ENCODE measurements around the gene FANCE. TPM values are rescaled to one million over a fixed set of nuclear protein-coding genes. Genes with fewer than 3 reads are reported as not detected.

The FANCE gene
- total RNA-seq, 1 experiment from 2014 or later: 6.9 TPM

DNA sequence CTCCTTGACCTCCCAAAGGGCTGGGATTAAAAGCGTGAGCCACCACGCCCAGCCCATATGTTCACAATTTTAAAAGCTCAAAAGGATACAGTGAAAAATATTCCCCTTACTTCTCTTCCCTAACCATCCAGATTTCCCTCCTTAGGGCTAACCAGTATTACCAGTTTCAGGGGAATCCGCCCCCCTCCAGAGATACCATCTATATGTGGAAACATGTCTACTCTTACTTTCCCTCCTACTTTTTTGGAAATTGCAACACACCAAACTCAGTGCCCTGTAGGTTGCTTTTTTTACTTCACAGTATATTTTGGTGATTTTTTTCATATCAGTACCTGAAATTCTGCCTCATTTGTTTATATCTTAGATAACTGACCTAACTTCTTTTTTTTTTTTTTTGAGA, 9.1 kb downstream of the FANCE start:
- peak; percentile 43 to 80 for DNase-seq
- Histone ChIP-seq H3K36me3 (ENCODE audit: low read depth) (no peaks in the 10 kb centered on the region), H4K20me1 (ENCODE audit: insufficient read depth) (no peaks in the 10 kb centered on the region), H3K27me3 (ENCODE audit: insufficient read depth, low read depth) (no peaks in the 10 kb centered on the region), H3K9me2 (ENCODE audit: insufficient read depth) (no peaks in the 10 kb centered on the region), H3K4me1 (replicated peaks; ENCODE audit: insufficient read depth) (peaks cover 16% of the 10 kb centered on the region), H3K79me2 (ENCODE audit: low read depth) (no peaks in the 10 kb centered on the region), H3K4me3 (no peak overlapping the region), H3K27ac (peak overlapping the region; percentile 46; the same call in 1 of the 2 replicates), H2AFZ (no peak overlapping the region), H3K9me3 (ENCODE audit: insufficient read depth, low read depth) (no peaks in the 10 kb centered on the region), H3K4me2 (peak overlapping the region; percentile 46), H3F3A (ENCODE audit: insufficient read depth, low read depth) (peaks cover 16% of the 10 kb centered on the region)
- intact Hi-C loops (cut with micrococcal nuclease; ENCODE audit: unreplicated experiment): loop anchor here (10.0 kb wide), 1 partner anchor 274 kb away; the partner anchor contains the start of gene ARMC12
- BruUV-seq (replicated peaks): no TSS peak
- CTCF ChIA-PET: interaction anchor here (0.6 to 0.7 kb wide), 2 partner anchors 89 to 120 kb away, joined by 3 read pairs; no protein-coding TSS in a partner anchor
- TF ChIP-seq, protein P1, sequence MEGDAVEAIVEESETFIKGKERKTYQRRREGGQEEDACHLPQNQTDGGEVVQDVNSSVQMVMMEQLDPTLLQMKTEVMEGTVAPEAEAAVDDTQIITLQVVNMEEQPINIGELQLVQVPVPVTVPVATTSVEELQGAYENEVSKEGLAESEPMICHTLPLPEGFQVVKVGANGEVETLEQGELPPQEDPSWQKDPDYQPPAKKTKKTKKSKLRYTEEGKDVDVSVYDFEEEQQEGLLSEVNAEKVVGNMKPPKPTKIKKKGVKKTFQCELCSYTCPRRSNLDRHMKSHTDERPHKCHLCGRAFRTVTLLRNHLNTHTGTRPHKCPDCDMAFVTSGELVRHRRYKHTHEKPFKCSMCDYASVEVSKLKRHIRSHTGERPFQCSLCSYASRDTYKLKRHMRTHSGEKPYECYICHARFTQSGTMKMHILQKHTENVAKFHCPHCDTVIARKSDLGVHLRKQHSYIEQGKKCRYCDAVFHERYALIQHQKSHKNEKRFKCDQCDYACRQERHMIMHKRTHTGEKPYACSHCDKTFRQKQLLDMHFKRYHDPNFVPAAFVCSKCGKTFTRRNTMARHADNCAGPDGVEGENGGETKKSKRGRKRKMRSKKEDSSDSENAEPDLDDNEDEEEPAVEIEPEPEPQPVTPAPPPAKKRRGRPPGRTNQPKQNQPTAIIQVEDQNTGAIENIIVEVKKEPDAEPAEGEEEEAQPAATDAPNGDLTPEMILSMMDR (conservative IDR thresholded peaks at IDR 0.05): no peak
- no peak for TF ChIP-seq EZH2 (IDR thresholded peaks at IDR 0.05; ENCODE audit: low read depth)
- POLR2A ChIA-PET (ENCODE audit: unreplicated experiment): no interaction called here

DNA sequence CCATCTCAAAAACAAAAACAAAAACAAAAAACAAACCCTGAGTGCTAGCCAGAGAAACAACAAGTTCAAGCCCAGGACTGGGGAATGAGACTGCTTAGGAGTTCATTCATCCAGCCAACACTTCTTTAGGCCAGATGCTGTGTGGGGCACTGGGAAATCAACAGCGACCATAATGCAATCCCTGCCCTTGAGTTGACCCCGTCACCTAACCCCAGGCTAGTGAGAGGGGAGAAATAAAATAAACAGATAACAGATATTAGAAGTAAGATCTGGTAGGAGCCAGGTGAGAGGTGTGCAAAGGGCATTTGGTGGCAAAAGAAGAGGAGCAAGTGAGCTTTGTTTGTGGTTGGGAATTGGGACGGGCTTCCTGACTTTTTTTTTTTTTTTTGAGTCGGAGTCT, 11.2 kb downstream of the FANCE start:
- BruUV-seq (replicated peaks): no TSS peak
- CTCF ChIA-PET: no interaction called here
- POLR2A ChIA-PET (ENCODE audit: unreplicated experiment): interaction anchor here (0.6 kb wide), 2 partner anchors 10 to 254 kb away, joined by 13 to 26 read pairs; no protein-coding TSS in a partner anchor

DNA sequence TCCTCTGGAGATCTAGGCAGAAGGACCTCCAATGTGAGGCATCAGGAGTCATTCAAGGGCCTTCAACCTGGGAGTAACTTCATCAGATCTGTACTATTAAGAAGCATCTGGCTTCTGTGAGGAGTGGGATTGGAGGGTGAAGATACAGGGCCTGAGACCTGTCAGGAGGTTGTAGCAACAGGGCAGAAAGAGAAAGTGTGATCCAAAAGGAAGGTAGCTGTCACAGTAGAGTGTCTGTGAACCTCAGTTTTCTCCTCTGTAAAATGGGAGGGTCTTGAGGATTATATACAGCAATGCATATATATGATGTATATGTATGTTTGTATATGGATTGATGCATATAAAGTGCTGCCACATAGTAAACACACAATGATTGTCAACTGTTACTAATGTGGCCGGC, 13.5 kb downstream of the FANCE start:
- Histone ChIP-seq H4K20me1 (ENCODE audit: insufficient read depth) (peaks cover 20% of the 10 kb centered on the region), H3F3A (ENCODE audit: insufficient read depth, low read depth) (peaks cover 34% of the 10 kb centered on the region), H3K27ac (no peak overlapping the region), H3K79me2 (ENCODE audit: low read depth) (peaks cover 25% of the 10 kb centered on the region), H2AFZ (no peak overlapping the region), H3K4me3 (no peak overlapping the region), H3K9me2 (ENCODE audit: insufficient read depth) (no peaks in the 10 kb centered on the region), H3K4me2 (no peak overlapping the region), H3K27me3 (ENCODE audit: insufficient read depth, low read depth) (no peaks in the 10 kb centered on the region), H3K4me1 (replicated peaks; ENCODE audit: insufficient read depth) (peaks cover 27% of the 10 kb centered on the region), H3K36me3 (ENCODE audit: low read depth) (peaks cover 23% of the 10 kb centered on the region), H3K9me3 (ENCODE audit: insufficient read depth, low read depth) (no peaks in the 10 kb centered on the region)
- no peak for TF ChIP-seq EZH2 (IDR thresholded peaks at IDR 0.05; ENCODE audit: low read depth)
- TF ChIP-seq, protein P1 (conservative IDR thresholded peaks at IDR 0.05): no peak
- DNase-seq: no peak
- intact Hi-C loops (cut with micrococcal nuclease; ENCODE audit: unreplicated experiment): loop anchor here (5.0 to 10.0 kb wide), 2 partner anchors 73 to 269 kb away; partner anchors contain the start of gene ARMC12
- CTCF ChIA-PET: interaction anchor here (0.6 kb wide), 1 partner anchor 86 kb away, joined by 14 read pairs; no protein-coding TSS in a partner anchor
- POLR2A ChIA-PET (ENCODE audit: unreplicated experiment): interaction anchor here (0.6 to 0.7 kb wide), 2 partner anchors 32 to 74 kb away, joined by 3 to 4 read pairs; no protein-coding TSS in a partner anchor
- BruUV-seq (replicated peaks): no TSS peak

More for the DNA sequence above, 11.2 kb downstream of the FANCE start:
- H3F3A ChIP-seq (ENCODE audit: insufficient read depth, low read depth): peaks cover 16% of the 10 kb centered on the region
- no peak overlapping the region for H3K4me3 ChIP-seq
- peaks cover 1% of the 10 kb centered on the region for H3K79me2 ChIP-seq (ENCODE audit: low read depth)
- TF ChIP-seq, protein P1 (conservative IDR thresholded peaks at IDR 0.05): no peak
- TF ChIP-seq EZH2 (IDR thresholded peaks at IDR 0.05; ENCODE audit: low read depth): no peak
- DNase-seq: no peak
- intact Hi-C loops (cut with micrococcal nuclease; ENCODE audit: unreplicated experiment): loop anchor here (10.0 kb wide), 1 partner anchor 272 kb away; the partner anchor contains the start of gene ARMC12
- H3K9me2 ChIP-seq (ENCODE audit: insufficient read depth): no peaks in the 10 kb centered on the region
- no peaks in the 10 kb centered on the region for H4K20me1 ChIP-seq (ENCODE audit: insufficient read depth)
- H3K27me3 ChIP-seq (ENCODE audit: insufficient read depth, low read depth): no peaks in the 10 kb centered on the region
- peaks cover 23% of the 10 kb centered on the region for H3K4me1 ChIP-seq (replicated peaks; ENCODE audit: insufficient read depth)
- H3K9me3 ChIP-seq (ENCODE audit: insufficient read depth, low read depth): no peaks in the 10 kb centered on the region
- H3K36me3 ChIP-seq (ENCODE audit: low read depth): no peaks in the 10 kb centered on the region
- H3K27ac ChIP-seq: no peak overlapping the region
- H3K4me2 ChIP-seq: no peak overlapping the region
- no peak overlapping the region for H2AFZ ChIP-seq
